ENCODE data around the gene CRYZL1.

Gene CRYZL1

GRCh38 chr21:33655588-33656221 is 14.2 kb upstream of the CRYZL1 start:
- no peak overlapping the region for H3K4me3 ChIP-seq (ENCODE audit: low read length)
- peak; percentile 95 for DNase-seq (ENCODE audit: low read depth)
- TF ChIP-seq CTCF (IDR thresholded peaks at IDR 0.05; ENCODE audit: insufficient read depth, low read depth, low read length, missing control alignments) = no peak

GRCh38 chr21:33654412-33654811 is 12.9 kb upstream of the CRYZL1 start:
- TF ChIP-seq CTCF (IDR thresholded peaks at IDR 0.05; ENCODE audit: insufficient read depth, low read depth, low read length, missing control alignments) = no peak
- no peak overlapping the region for H3K4me3 ChIP-seq (ENCODE audit: low read length)
- DNase-seq (ENCODE audit: low read depth) = no peak

GRCh38 chr21:33651965-33652680 is 10.6 kb upstream of the CRYZL1 start:
- TF ChIP-seq CTCF (IDR thresholded peaks at IDR 0.05; ENCODE audit: insufficient read depth, low read depth, low read length, missing control alignments) = no peak

GRCh38 chr21:33650929-33651509 is 9.5 kb upstream of the CRYZL1 start:
- no peak overlapping the region for H3K4me3 ChIP-seq (ENCODE audit: low read length)
- no peak for DNase-seq (ENCODE audit: low read depth)
- TF ChIP-seq CTCF (IDR thresholded peaks at IDR 0.05; ENCODE audit: insufficient read depth, low read depth, low read length, missing control alignments) = no peak

More at GRCh38 chr21:33651965-33652680, 10.6 kb upstream of the CRYZL1 start:
- H3K4me3 ChIP-seq (ENCODE audit: low read length) = no peak overlapping the region
- DNase-seq (ENCODE audit: low read depth) = no peak

- no peak for DNase-seq (ENCODE audit: low read depth)
- TF ChIP-seq CTCF (IDR thresholded peaks at IDR 0.05; ENCODE audit: insufficient read depth, low read depth, low read length, missing control alignments) = no peak
- H3K4me3 ChIP-seq (ENCODE audit: low read length) = no peak overlapping the region
Measured at GRCh38 chr21:33650230-33650629, 8.7 kb upstream of the CRYZL1 start.

GRCh38 chr21:33648555-33648954 is 7.0 kb upstream of the CRYZL1 start:
- H3K4me3 ChIP-seq (ENCODE audit: low read length) = no peak overlapping the region
- no peak for DNase-seq (ENCODE audit: low read depth)
- TF ChIP-seq CTCF (IDR thresholded peaks at IDR 0.05; ENCODE audit: insufficient read depth, low read depth, low read length, missing control alignments) = no peak

All from epithelial cell of esophagus (primary cell).